Sigmoid colon (tissue), 4 donors: ENCODE results near the gene CCDC66.

Experiments used
- EP300 ChIP-seq, 4 donors: sonication (generic); formaldehyde crosslinking; IDR thresholded peaks; one replicate each; pipeline ENCODE4 v1.6.1; 2017; ENCODE audit warnings: antibody characterized with exemption in 4 of 4
- POLR2A ChIP-seq, 2 donors: fragments of 450-650 bp; IDR thresholded peaks; one replicate each; pipeline ENCODE4 v1.6.1; 2016; ENCODE audit warnings: antibody characterized with exemption in 2 of 2, mild to moderate bottlenecking in 2 of 2, moderate library complexity in 2 of 2
- POLR2AphosphoS5 ChIP-seq, 4 donors: sonication (generic); formaldehyde crosslinking; IDR thresholded peaks; one replicate each; pipeline ENCODE4 v1.6.1; 2017; ENCODE audit warnings: antibody characterized with exemption in 4 of 4
- TF ChIP-seq, protein P1 (sequence below), 4 experiments: fragments of 450-650 bp in 3 of 4; fragments of 200-600 bp in 1 of 4; IDR thresholded peaks; one replicate each; pipeline ENCODE4 v1.5.1; 2016 to 2019; ENCODE audit warnings: antibody characterized with exemption in 4 of 4, mild to moderate bottlenecking in 3 of 4, moderate library complexity in 2 of 4

GRCh38 chr3:56624725-56625124 is 67.8 kb downstream of the CCDC66 start:
- TF ChIP-seq, protein P1, sequence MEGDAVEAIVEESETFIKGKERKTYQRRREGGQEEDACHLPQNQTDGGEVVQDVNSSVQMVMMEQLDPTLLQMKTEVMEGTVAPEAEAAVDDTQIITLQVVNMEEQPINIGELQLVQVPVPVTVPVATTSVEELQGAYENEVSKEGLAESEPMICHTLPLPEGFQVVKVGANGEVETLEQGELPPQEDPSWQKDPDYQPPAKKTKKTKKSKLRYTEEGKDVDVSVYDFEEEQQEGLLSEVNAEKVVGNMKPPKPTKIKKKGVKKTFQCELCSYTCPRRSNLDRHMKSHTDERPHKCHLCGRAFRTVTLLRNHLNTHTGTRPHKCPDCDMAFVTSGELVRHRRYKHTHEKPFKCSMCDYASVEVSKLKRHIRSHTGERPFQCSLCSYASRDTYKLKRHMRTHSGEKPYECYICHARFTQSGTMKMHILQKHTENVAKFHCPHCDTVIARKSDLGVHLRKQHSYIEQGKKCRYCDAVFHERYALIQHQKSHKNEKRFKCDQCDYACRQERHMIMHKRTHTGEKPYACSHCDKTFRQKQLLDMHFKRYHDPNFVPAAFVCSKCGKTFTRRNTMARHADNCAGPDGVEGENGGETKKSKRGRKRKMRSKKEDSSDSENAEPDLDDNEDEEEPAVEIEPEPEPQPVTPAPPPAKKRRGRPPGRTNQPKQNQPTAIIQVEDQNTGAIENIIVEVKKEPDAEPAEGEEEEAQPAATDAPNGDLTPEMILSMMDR (IDR thresholded peaks at IDR 0.05) = no peak
- TF ChIP-seq EP300 (IDR thresholded peaks at IDR 0.05) = no peak
- no peak for TF ChIP-seq POLR2AphosphoS5 (IDR thresholded peaks at IDR 0.05)
- no peak for TF ChIP-seq POLR2A (IDR thresholded peaks at IDR 0.05)
